ENCODE data around the gene GIT1. TPM values are rescaled to one million over a fixed set of nuclear protein-coding genes. Genes with fewer than 3 reads are reported as not detected.

Gene GIT1
- total RNA-seq, 2 experiments from 2014 or later, result 44.3 to 60.2 TPM

GRCh38 chr17:29615048-29615385 lies 25.6 kb upstream of the GIT1 start:
- no TSS peak for BruUV-seq (replicated peaks)
- intact Hi-C loops (cut with micrococcal nuclease; ENCODE audit: unreplicated experiment), result loop anchor here (5.0 kb wide), 3 partner anchors 33 to 477 kb away; no protein-coding TSS in a partner anchor
- Histone ChIP-seq H3K4me1 (ENCODE audit: insufficient read depth, low read length, poor library complexity, severe bottlenecking) (peaks cover 43% of the 10 kb centered on the region), H3K9me2 (ENCODE audit: insufficient read depth, low read length) (no peaks in the 10 kb centered on the region), H3K36me3 (ENCODE audit: insufficient read depth, low read length) (0 out of 2 replicates have a peak, but pooled peaks cover 5% of the 10 kb centered on the region), H3K9me3 (ENCODE audit: low read length) (no peaks in the 10 kb centered on the region), H3K79me2 (ENCODE audit: insufficient read depth, low read depth, low read length) (no peaks in the 10 kb centered on the region), H3K4me2 (ENCODE audit: low read length) (peak overlapping the region; percentile 86), H2AFZ (ENCODE audit: low read length) (no peak overlapping the region), H3K4me3 (ENCODE audit: low read depth, low read length, poor library complexity, severe bottlenecking) (no peak overlapping the region), H3K27ac (ENCODE audit: low read depth, low read length, poor library complexity, severe bottlenecking) (no peak overlapping the region), H4K20me1 (ENCODE audit: insufficient read depth, low read length) (0 out of 2 replicates have a peak, but pooled peaks cover 10% of the 10 kb centered on the region)
- ChIA-PET POLR2A (interaction anchor here (0.5 to 0.9 kb wide), 3 partner anchors 8 to 474 kb away, joined by 3 read pairs; no protein-coding TSS in a partner anchor), CTCF (ENCODE audit: unreplicated experiment) (no interaction called here)
- DNase-seq (ENCODE audit: low spot score), result no peak
- TF ChIP-seq EZH2phosphoT487 (IDR thresholded peaks at IDR 0.05; ENCODE audit: borderline replicate concordance, low read depth, low read length) (no peak), CTCF (conservative IDR thresholded peaks at IDR 0.05; ENCODE audit: low read length) (no peak)

- H3K4me1 ChIP-seq (ENCODE audit: insufficient read depth, low read length, poor library complexity, severe bottlenecking), result peaks cover 43% of the 10 kb centered on the region
- 0 out of 2 replicates have a peak, but pooled peaks cover 10% of the 10 kb centered on the region for H4K20me1 ChIP-seq (ENCODE audit: insufficient read depth, low read length)
- CTCF ChIA-PET (ENCODE audit: unreplicated experiment), result interaction anchor here (0.6 kb wide), 1 partner anchor 8 kb away, joined by 3 read pairs; the partner anchor contains the start of gene CORO6
- intact Hi-C loops (cut with micrococcal nuclease; ENCODE audit: unreplicated experiment), result loop anchor here (5.0 kb wide), 3 partner anchors 32 to 478 kb away; no protein-coding TSS in a partner anchor
- TSS peak; percentile 77 for BruUV-seq (replicated peaks)
- POLR2A ChIA-PET, result no interaction called here
- peak overlapping the region; percentile 86; the same call in 1 of the 2 replicates for H3K4me2 ChIP-seq (ENCODE audit: low read length)
- H2AFZ ChIP-seq (ENCODE audit: low read length), result no peak overlapping the region
- TF ChIP-seq EZH2phosphoT487 (IDR thresholded peaks at IDR 0.05; ENCODE audit: borderline replicate concordance, low read depth, low read length) (no peak), CTCF (conservative IDR thresholded peaks at IDR 0.05; ENCODE audit: low read length) (no peak)
- H3K9me2 ChIP-seq (ENCODE audit: insufficient read depth, low read length), result no peaks in the 10 kb centered on the region
- no peak for DNase-seq (ENCODE audit: low spot score)
- peaks cover 5% of the 10 kb centered on the region; the same call in 1 of the 2 replicates for H3K36me3 ChIP-seq (ENCODE audit: insufficient read depth, low read length)
- no peak overlapping the region for H3K4me3 ChIP-seq (ENCODE audit: low read depth, low read length, poor library complexity, severe bottlenecking)
- H3K27ac ChIP-seq (ENCODE audit: low read depth, low read length, poor library complexity, severe bottlenecking), result no peak overlapping the region
- H3K79me2 ChIP-seq (ENCODE audit: insufficient read depth, low read depth, low read length), result no peaks in the 10 kb centered on the region
- no peaks in the 10 kb centered on the region for H3K9me3 ChIP-seq (ENCODE audit: low read length)
Measured at GRCh38 chr17:29614349-29615047, 25.1 kb upstream of the GIT1 start.
